HepG2 (cell line): Measurements from ENCODE around the gene UBALD1. TPM values are rescaled to one million over a fixed set of nuclear protein-coding genes. Genes with fewer than 3 reads are reported as not detected.
A peak's percentile ranks its signal among the peaks of the same experiment; 100 is the strongest.

Experiments used
- HOXA3 ChIP-seq: sonication (generic); formaldehyde crosslinking; IDR thresholded peaks from 2 replicates; pipeline ENCODE4 v1.5.0; 2020; ENCODE audit warnings: missing genetic modification reagents
- KDM5A ChIP-seq: fragments of 200-600 bp; sonication (generic); IDR thresholded peaks from 2 replicates; pipeline ENCODE4 v1.7.0; 2018; ENCODE audit warnings: antibody characterized with exemption, mild to moderate bottlenecking, low read length, borderline replicate concordance
- NFIC ChIP-seq: IDR thresholded peaks from 2 replicates; pipeline ENCODE4 v1.6.1; 2012; ENCODE audit warnings: mild to moderate bottlenecking, low read length, inconsistent platforms
- SMARCE1 ChIP-seq: fragments of 450-650 bp; IDR thresholded peaks from 2 replicates; pipeline ENCODE4 v1.6.1; 2017; ENCODE audit warnings: borderline replicate concordance
- ZIK1 ChIP-seq: sonication (generic); formaldehyde crosslinking; IDR thresholded peaks from 2 replicates; pipeline ENCODE4 v1.5.0; 2020; ENCODE audit warnings: mild to moderate bottlenecking, low read depth, missing genetic modification reagents, borderline replicate concordance
- ZNF30 ChIP-seq: sonication (generic); formaldehyde crosslinking; IDR thresholded peaks from 2 replicates; pipeline ENCODE4 v1.5.0; 2020; ENCODE audit warnings: mild to moderate bottlenecking, missing genetic modification reagents
- ZNF549 ChIP-seq: sonication (generic); formaldehyde crosslinking; IDR thresholded peaks from 2 replicates; pipeline ENCODE4 v1.5.0; 2020; ENCODE audit warnings: missing genetic modification reagents
- ZNF605 ChIP-seq: sonication (generic); formaldehyde crosslinking; IDR thresholded peaks from 2 replicates; pipeline ENCODE4 v1.8.0; 2022; ENCODE audit warnings: mild to moderate bottlenecking, missing genetic modification reagents
- ZNF782 ChIP-seq: sonication (generic); formaldehyde crosslinking; IDR thresholded peaks from 2 replicates; pipeline ENCODE4 v1.4.0; 2020; ENCODE audit warnings: missing genetic modification reagents, mild to moderate bottlenecking, borderline replicate concordance
- ZSCAN22 ChIP-seq: sonication (generic); formaldehyde crosslinking; IDR thresholded peaks from 2 replicates; pipeline ENCODE4 v1.4.0; 2020; ENCODE audit warnings: mild to moderate bottlenecking, missing genetic modification reagents
- polyA plus RNA-seq, 8 experiments: library from polyadenylated mRNA; depleted of rRNA in 3 of 8; stranded (reverse) in 7 of 8; unstranded in 1 of 8; fragments of >200 nt; fragmentation: Illumina TruSeq in 4 of 8; extraction: Trizol in 4 of 8; gene quantifications; 2 replicates each; pipeline versions ENCODE4 v1.2.1 to v1.2.3, GENCODE V29; 2011 to 2016; ENCODE audit warnings: low read depth in 4 of 8, missing spikeins in 1 of 8, mixed read lengths in 1 of 8; ENCODE audit not compliant: insufficient read depth in 1 of 8
- total RNA-seq, 5 experiments: library from RNA; depleted of rRNA; stranded (reverse); fragments of >200 nt; fragmentation: Illumina TruSeq; extraction: Trizol; gene quantifications; 2 replicates each; pipeline ENCODE4 v1.2.3, GENCODE V29; 2016; ENCODE audit warnings: low read depth in 1 of 5
- TF ChIP-seq, protein P1 (sequence below), 2 experiments: sonication (generic) in 1 of 2; formaldehyde crosslinking in 1 of 2; IDR thresholded peaks; 2 replicates each; pipeline versions ENCODE4 v1.4.0 to v1.6.1; 2016 to 2020; ENCODE audit warnings: borderline replicate concordance in 1 of 2, low read depth in 1 of 2, mild to moderate bottlenecking in 1 of 2, missing genetic modification reagents in 1 of 2
- TF ChIP-seq, protein P2 (sequence below): IDR thresholded peaks from 2 replicates; pipeline ENCODE4 v1.6.1; 2012; ENCODE audit warnings: inconsistent platforms
- TF ChIP-seq, protein P3 (sequence below): IDR thresholded peaks from 2 replicates; pipeline ENCODE4 v1.6.1; 2016; ENCODE audit warnings: mild to moderate bottlenecking, missing biosample characterization, missing genetic modification reagents
- TF ChIP-seq, protein P4 (sequence below): sonication (generic); formaldehyde crosslinking; IDR thresholded peaks from 2 replicates; pipeline ENCODE4 v1.5.1; 2020; ENCODE audit warnings: mild to moderate bottlenecking, missing genetic modification reagents
- TF ChIP-seq, protein P5 (sequence below): IDR thresholded peaks from 2 replicates; pipeline ENCODE4 v1.6.1; 2016; ENCODE audit warnings: missing biosample characterization, missing genetic modification reagents, low read depth
- TF ChIP-seq, protein P6 (sequence below): sonication (generic); formaldehyde crosslinking; IDR thresholded peaks from 2 replicates; pipeline ENCODE4 v1.4.0; 2020; ENCODE audit warnings: missing genetic modification reagents

Gene UBALD1
- total and polyA plus RNA-seq, 2 of the 13 experiments (the other 11 are each of a cell fraction or from before 2014, with no cell fraction given): 6.8 to 12.3 TPM

DNA sequence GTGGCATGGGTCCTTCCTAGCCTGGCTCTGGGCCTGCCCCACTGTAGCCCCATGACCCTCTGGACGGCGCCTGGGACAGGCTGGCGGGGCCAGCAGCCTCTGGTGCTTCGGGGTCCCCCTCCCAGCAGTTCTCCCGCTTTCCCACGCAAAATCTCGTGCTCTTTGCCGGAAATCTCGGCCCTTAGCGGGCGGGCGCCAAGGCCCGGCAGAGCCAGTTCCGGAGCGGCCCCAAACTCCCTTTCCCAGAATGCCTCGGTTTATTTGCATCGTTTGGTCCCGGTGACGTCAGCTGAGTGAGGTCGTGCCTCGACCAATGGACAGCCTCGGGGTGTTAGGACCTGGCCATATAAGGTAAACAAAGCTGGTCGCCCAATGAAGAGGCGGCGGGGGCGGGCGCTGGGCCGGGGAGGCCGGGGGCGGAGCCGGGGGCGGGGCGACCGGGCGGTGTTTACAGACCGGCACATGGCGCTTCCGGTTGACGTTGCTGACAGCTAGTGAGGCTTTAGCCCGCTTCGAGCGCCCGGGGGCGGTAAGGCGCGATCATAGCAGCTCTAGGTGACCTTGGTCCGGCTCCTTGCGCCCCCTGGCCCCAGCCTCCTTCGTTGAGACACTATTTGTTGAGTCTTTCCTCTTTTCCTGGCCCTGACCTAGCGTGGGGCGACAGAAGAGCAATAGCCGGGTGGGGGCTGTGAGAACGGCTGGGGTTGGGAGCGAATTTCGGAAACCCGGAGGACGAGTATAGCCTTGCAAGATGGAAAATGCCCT, 1.5 kb upstream of the UBALD1 start (continued):
- TF ChIP-seq, protein P1, sequence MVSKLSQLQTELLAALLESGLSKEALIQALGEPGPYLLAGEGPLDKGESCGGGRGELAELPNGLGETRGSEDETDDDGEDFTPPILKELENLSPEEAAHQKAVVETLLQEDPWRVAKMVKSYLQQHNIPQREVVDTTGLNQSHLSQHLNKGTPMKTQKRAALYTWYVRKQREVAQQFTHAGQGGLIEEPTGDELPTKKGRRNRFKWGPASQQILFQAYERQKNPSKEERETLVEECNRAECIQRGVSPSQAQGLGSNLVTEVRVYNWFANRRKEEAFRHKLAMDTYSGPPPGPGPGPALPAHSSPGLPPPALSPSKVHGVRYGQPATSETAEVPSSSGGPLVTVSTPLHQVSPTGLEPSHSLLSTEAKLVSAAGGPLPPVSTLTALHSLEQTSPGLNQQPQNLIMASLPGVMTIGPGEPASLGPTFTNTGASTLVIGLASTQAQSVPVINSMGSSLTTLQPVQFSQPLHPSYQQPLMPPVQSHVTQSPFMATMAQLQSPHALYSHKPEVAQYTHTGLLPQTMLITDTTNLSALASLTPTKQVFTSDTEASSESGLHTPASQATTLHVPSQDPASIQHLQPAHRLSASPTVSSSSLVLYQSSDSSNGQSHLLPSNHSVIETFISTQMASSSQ (IDR thresholded peaks at IDR 0.05; ENCODE audit: low read depth): peak; percentile 38; the same call in 1 of the 2 replicates
- TF ChIP-seq, protein P1 (CRISPR knock-in tag; IDR thresholded peaks at IDR 0.05; ENCODE audit: borderline replicate concordance): no peak
- TF ChIP-seq HOXA3 (CRISPR knock-in tag): peak; percentile 74; the same call in 1 of the 2 replicates
- TF ChIP-seq, protein P2, sequence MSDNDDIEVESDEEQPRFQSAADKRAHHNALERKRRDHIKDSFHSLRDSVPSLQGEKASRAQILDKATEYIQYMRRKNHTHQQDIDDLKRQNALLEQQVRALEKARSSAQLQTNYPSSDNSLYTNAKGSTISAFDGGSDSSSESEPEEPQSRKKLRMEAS: peak; percentile 90
- TF ChIP-seq ZNF605 (CRISPR knock-in tag): peak; percentile 73; the same call in 1 of the 2 replicates
- TF ChIP-seq, protein P3, sequence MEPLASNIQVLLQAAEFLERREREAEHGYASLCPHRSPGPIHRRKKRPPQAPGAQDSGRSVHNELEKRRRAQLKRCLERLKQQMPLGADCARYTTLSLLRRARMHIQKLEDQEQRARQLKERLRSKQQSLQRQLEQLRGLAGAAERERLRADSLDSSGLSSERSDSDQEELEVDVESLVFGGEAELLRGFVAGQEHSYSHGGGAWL: no peak
- no peak for TF ChIP-seq ZNF30 (CRISPR knock-in tag)
- TF ChIP-seq ZNF549 (CRISPR knock-in tag): no peak
- no peak for TF ChIP-seq ZSCAN22
- TF ChIP-seq, protein P4, sequence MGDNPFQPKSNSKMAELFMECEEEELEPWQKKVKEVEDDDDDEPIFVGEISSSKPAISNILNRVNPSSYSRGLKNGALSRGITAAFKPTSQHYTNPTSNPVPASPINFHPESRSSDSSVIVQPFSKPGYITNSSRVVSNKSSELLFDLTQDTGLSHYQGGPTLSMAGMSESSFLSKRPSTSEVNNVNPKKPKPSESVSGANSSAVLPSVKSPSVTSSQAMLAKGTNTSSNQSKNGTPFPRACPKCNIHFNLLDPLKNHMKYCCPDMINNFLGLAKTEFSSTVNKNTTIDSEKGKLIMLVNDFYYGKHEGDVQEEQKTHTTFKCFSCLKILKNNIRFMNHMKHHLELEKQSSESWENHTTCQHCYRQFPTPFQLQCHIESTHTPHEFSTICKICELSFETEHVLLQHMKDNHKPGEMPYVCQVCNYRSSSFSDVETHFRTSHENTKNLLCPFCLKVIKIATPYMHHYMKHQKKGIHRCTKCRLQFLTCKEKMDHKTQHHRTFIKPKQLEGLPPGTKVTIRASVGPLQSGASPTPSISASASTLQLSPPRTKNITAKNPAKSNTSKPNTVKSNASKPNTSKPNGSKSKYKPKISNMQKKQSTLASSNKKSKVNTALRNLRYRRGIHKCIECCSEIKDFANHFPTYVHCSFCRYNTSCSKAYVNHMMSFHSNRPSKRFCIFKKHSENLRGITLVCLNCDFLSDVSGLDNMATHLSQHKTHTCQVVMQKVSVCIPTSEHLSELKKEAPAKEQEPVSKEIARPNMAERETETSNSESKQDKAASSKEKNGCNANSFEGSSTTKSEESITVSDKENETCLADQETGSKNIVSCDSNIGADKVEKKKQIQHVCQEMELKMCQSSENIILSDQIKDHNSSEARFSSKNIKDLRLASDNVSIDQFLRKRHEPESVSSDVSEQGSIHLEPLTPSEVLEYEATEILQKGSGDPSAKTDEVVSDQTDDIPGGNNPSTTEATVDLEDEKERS (CRISPR knock-in tag): no peak
- no peak for TF ChIP-seq ZIK1 (CRISPR knock-in tag)
- TF ChIP-seq, protein P5, sequence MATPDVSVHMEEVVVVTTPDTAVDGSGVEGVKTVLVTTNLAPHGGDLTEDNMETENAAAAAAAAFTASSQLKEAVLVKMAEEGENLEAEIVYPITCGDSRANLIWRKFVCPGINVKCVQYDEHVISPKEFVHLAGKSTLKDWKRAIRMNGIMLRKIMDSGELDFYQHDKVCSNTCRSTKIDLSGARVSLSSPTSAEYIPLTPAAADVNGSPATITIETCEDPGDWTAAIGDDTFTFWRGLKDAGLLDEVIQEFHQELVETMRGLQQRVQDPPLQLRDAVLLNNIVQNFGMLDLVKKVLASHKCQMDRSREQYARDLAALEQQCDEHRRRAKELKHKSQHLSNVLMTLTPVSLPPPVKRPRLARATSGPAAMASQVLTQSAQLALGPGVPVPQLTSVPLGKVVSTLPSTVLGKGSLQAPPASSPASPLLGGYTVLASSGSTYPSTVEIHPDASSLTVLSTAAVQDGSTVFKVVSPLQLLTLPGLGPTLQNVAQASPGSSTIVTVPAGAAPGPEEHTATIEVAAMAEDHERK (CRISPR knock-in tag): 0 out of 2 replicates have a peak, but pooled peaks have one; percentile 48
- no peak for TF ChIP-seq ZNF782
- peak; percentile 41; the same call in 1 of the 2 replicates for TF ChIP-seq KDM5A
- TF ChIP-seq, protein P6, sequence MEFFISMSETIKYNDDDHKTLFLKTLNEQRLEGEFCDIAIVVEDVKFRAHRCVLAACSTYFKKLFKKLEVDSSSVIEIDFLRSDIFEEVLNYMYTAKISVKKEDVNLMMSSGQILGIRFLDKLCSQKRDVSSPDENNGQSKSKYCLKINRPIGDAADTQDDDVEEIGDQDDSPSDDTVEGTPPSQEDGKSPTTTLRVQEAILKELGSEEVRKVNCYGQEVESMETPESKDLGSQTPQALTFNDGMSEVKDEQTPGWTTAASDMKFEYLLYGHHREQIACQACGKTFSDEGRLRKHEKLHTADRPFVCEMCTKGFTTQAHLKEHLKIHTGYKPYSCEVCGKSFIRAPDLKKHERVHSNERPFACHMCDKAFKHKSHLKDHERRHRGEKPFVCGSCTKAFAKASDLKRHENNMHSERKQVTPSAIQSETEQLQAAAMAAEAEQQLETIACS (CRISPR knock-in tag): 0 out of 2 replicates have a peak, but pooled peaks have one; percentile 33
- TF ChIP-seq SMARCE1: no peak
- no peak for TF ChIP-seq NFIC
